ENCODE data around the gene OGFOD3.
"Not testable (repeated sequence)": the region's sequence is repeated elsewhere in the genome, so short reads cannot be mapped to it uniquely, and the experiment has no call there.

The OGFOD3 gene

DNA sequence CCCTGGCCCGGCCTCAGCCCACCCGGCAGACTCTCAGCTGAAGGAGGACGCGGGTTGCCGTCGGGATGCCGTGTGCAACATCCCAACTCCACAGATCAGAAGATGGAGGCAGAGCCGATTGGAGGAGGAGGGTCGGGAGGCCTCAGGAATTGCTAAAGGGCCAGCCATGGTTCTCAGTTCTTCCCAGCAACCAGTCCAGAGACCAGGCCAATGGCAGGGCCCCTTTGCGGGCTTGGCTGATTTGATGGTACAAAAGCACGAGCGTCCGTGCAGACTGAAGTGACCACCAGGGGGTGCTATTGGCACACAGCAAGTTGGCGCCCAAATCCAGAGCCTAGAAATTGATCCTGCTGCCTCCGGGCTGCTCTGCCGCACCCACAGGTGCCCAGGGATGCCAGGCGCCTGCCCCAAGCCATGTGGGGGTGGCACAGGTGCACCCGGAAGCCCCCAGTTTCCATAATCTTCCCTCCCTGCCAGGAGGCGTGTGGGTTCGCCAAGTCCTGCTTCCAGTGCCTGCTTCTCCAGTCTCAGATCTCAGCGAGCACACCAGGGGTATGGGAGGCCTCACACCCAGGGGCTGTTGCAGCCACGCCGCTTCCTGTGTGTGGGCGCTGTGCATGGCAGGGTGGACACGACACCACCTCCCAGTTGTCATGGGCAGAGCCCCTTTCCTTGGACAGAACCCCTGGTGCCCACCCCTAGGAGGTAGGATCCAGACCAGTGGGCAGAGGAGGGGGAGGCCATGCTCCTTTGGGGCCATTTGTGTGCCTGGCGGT is 66.5 kb downstream of the OGFOD3 start:
- no peak for FAIRE-seq
- DNase-seq (ENCODE audit: insufficient read length, low spot score) = peak; percentile 89
- TF ChIP-seq, protein P1, sequence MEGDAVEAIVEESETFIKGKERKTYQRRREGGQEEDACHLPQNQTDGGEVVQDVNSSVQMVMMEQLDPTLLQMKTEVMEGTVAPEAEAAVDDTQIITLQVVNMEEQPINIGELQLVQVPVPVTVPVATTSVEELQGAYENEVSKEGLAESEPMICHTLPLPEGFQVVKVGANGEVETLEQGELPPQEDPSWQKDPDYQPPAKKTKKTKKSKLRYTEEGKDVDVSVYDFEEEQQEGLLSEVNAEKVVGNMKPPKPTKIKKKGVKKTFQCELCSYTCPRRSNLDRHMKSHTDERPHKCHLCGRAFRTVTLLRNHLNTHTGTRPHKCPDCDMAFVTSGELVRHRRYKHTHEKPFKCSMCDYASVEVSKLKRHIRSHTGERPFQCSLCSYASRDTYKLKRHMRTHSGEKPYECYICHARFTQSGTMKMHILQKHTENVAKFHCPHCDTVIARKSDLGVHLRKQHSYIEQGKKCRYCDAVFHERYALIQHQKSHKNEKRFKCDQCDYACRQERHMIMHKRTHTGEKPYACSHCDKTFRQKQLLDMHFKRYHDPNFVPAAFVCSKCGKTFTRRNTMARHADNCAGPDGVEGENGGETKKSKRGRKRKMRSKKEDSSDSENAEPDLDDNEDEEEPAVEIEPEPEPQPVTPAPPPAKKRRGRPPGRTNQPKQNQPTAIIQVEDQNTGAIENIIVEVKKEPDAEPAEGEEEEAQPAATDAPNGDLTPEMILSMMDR (IDR thresholded peaks at IDR 0.05; ENCODE audit: insufficient read depth, missing control alignments) = peak; percentile 99

DNA sequence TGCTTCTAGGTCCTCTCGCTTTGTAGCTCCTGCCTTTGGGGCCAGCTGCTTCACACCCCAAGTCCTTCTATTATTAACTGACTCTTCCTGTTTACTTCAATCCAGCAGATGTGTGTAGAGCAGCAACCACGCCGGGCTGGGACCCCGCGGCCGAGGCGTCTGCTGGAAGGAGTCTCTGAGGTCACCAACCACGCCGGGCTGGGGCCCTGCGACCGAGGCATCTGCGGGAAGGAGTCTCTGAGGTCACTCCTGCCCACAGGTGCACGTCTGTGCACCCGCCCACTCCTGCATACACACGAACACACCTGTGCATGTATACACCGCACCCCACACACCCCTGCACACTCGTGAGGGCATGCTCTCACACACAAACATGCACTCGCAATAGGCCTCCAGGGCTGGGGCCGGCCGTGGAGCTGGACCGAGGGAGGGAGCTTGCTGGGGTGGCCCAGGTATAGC is 67.1 kb downstream of the OGFOD3 start:
- FAIRE-seq = no peak
- DNase-seq (ENCODE audit: insufficient read length, low spot score) = no peak
- TF ChIP-seq, protein P1 (IDR thresholded peaks at IDR 0.05; ENCODE audit: insufficient read depth, missing control alignments) = no peak

DNA sequence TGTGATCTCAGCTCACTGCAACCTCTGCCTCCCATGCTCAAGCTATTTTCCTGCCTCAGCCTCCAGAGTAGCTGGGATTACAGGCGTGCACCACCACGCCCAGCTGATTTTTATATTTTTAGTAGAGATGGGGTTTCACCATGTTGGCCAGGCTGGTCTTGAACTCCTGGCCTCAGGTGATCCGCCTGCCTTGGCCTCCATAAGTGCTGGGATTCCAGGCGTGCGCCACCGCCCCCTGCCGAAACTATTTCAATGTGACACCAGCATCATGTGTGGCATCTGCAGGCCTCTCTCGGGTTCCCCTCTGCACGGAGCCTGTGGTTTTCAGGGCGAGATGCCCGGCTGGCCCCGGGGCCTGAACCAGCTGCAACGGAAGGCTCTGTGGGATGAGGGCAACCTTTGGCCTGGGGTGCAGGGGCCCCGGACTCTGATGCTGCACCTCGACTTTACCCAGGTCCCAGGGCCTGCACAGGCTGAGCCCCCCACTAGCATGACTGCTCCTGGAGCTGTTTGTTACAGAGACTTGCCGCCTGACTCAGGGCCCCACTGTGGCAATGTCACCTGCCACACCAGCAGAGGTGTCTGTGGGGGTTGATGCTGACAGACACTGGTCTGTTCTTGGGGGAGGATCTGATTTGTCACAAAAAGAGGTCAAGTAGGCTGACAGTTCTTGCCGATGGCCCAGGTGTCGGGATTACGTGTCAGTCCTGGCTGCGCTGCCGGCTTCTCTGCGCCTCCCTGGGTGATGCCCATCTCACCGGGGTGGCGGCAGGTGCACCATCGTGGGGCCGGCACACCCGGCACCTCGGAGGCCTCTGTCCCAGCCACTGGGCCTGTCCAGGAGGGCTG is 68.0 kb downstream of the OGFOD3 start:
- DNase-seq (ENCODE audit: insufficient read length, low spot score) (no peak), FAIRE-seq (no peak)
- TF ChIP-seq, protein P1 (IDR thresholded peaks at IDR 0.05; ENCODE audit: insufficient read depth, missing control alignments) = peak; percentile 21

DNA sequence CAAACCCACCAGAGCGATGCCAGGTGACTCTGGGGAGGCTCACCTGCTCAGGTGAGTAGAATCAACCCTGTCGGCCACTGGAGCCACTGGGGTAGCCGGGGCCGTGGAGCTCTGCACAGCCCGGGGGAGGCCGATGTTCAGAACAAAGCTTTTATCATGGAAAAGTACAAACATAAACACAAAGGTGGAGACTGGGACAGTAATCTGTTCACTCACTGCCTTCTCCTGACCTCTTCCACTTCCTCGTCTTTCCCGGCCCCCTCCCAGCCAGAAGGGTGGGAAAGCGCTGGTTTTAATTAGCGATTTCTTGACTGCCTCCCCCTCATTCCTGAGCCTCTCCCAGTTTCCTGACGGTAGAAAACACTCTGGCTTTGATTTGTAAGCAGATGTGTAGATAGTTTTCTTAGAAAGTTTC is 69.1 kb downstream of the OGFOD3 start:
- DNase-seq (ENCODE audit: insufficient read length, low spot score) (no peak), FAIRE-seq (no peak)
- TF ChIP-seq, protein P1 (IDR thresholded peaks at IDR 0.05; ENCODE audit: insufficient read depth, missing control alignments) = no peak

DNA sequence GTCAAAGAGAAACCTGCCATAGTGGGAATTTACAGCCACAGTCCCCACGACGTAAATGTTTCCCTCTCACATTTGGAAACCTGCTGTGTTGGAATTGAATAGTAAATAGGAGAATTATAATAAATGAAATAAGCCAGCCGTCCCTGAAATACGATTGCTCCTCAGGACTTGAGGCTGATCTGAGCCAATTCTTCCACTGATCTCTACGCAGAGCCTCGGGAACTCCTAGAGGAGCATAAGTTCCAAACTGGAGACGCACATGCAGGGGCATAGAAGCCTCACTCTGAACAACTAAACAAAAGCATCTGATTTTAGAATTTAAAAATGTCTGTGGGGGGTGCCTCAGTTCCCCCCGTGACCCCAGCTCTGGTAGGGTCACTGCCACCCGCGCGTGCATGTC is 69.5 kb downstream of the OGFOD3 start:
- DNase-seq (ENCODE audit: insufficient read length, low spot score) = no peak
- TF ChIP-seq, protein P1 (IDR thresholded peaks at IDR 0.05; ENCODE audit: insufficient read depth, missing control alignments) = no peak
- no peak for FAIRE-seq

DNA sequence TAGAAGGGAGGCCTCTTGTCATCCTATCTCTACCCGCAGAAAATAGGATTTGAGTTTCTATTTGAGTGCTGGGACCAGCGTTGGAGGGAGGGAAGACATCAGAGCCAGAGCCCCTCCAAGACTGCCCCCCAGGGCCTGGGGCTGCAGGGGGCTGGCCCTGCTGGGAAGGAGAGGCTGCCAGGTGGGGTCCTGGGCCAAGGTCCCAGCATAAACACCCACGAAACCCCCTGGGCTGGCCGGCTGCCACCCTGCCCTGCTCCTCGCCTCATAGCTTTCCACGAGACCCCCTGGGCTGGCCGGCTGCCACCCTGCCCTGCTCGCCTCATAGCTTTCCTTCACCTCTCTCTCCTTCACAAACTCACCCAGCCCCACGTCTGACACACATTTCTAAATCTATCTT is 70.0 kb downstream of the OGFOD3 start:
- TF ChIP-seq, protein P1 (IDR thresholded peaks at IDR 0.05; ENCODE audit: insufficient read depth, missing control alignments) = no peak
- DNase-seq (ENCODE audit: insufficient read length, low spot score) = no peak
- no peak for FAIRE-seq

DNA sequence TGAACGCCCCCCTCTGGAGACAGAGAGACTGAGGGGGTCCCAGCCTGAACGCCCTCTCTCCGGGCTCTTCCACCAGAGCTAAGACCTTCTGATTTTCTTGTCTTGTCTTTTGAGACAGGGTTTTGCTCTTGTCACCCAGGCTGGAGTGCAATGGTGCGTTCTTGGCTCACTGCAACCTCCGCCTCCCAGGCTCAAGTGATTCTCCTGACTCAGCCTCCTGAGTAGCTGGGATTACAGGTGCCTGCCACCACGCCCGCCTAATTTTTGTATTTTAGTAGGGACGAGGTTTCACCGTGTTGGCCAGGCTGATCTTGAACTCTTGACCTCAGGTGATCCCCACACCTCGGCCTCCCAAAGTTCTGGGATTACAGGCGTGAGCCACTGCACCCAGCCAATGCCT is 70.4 kb downstream of the OGFOD3 start:
- FAIRE-seq; DNase-seq (ENCODE audit: insufficient read length, low spot score): not testable (repeated sequence)

All from D721Med (cell line).